Skeletal muscle satellite cell (primary cell): ENCODE measurements around the gene DNAJC5. TPM values are rescaled to one million over a fixed set of nuclear protein-coding genes. Genes with fewer than 3 reads are reported as not detected.
"Not testable (repeated sequence)": the region's sequence is repeated elsewhere in the genome, so short reads cannot be mapped to it uniquely, and the experiment has no call there.

ENCODE experiments used
- H3K27me3 ChIP-seq: 2 replicates; pipeline ENCODE4 v1.7.0; 2013; ENCODE audit warnings: low read length; ENCODE audit not compliant: control insufficient read depth, insufficient read depth
- H3K36me3 ChIP-seq: 2 replicates; pipeline ENCODE4 v1.7.0; 2013; ENCODE audit warnings: mild to moderate bottlenecking, control low read depth, low read length; ENCODE audit not compliant: insufficient read depth
- H3K4me1 ChIP-seq: 2 replicates; pipeline ENCODE4 v1.7.0; 2013; ENCODE audit warnings: low read length; ENCODE audit not compliant: control insufficient read depth, insufficient read depth
- H3K4me2 ChIP-seq: 2 replicates; pipeline ENCODE4 v1.7.0; 2013; ENCODE audit warnings: mild to moderate bottlenecking, low read length
- H3K4me3 ChIP-seq: 2 replicates; pipeline ENCODE4 v1.7.0; 2013; ENCODE audit warnings: low read length
- H3K9ac ChIP-seq: 2 replicates; pipeline ENCODE4 v1.7.0; 2013; ENCODE audit warnings: mild to moderate bottlenecking, low read depth, low read length, moderate library complexity
- H3K9me3 ChIP-seq: replicated peaks from 2 replicates; pipeline ENCODE4 v1.7.0; 2013; ENCODE audit warnings: mild to moderate bottlenecking, control low read depth, low read length
- total RNA-seq: library from RNA; depleted of rRNA; stranded (reverse); fragments of >200 nt; gene quantifications from 2 replicates; pipeline ENCODE4 v1.2.3, GENCODE V29; 2012; rRNA removed

The DNAJC5 gene
- 47.7 and 48.9 TPM in 2 replicates for total RNA-seq

- H3K4me2 ChIP-seq, result peak within 1 kb of the TSS; percentile 97
- peak within 1 kb of the TSS; percentile 94 for H3K9ac ChIP-seq
- peaks cover 11% of the 10 kb centered on the region for H3K4me1 ChIP-seq
- H3K27me3 ChIP-seq, result no peaks in the 10 kb centered on the region
- peak within 1 kb of the TSS; percentile 78 for H3K4me3 ChIP-seq
- peaks cover 41% of the 10 kb centered on the region for H3K36me3 ChIP-seq
- H3K9me3 ChIP-seq, result no peaks in the 10 kb centered on the region
Measured at GRCh38 chr20:63894358-63895201, at the start of gene DNAJC5. TSS of gene DNAJC5 (plus strand) at chr20:63895126. CDS start at chr20:63928346, 33,220 bp downstream.

GRCh38 chr20:63846128-63846771, 48.7 kb upstream of the DNAJC5 start:
- H3K4me3 ChIP-seq, result no peak overlapping the region
- peaks cover 7% of the 10 kb centered on the region for H3K4me1 ChIP-seq
- no peaks in the 10 kb centered on the region for H3K9me3 ChIP-seq
- H3K36me3 ChIP-seq, result no peaks in the 10 kb centered on the region
- no peak overlapping the region for H3K9ac ChIP-seq
- peaks cover 31% of the 10 kb centered on the region for H3K27me3 ChIP-seq
- H3K4me2 ChIP-seq, result peak overlapping the region; percentile 25

- Histone ChIP-seq H3K27me3 (peaks cover 31% of the 10 kb centered on the region), H3K4me3 (no peak overlapping the region), H3K4me2 (no peak overlapping the region), H3K9me3 (no peaks in the 10 kb centered on the region), H3K4me1 (peaks cover 7% of the 10 kb centered on the region), H3K9ac (no peak overlapping the region), H3K36me3 (no peaks in the 10 kb centered on the region)
Measured at GRCh38 chr20:63846888-63847236, 48.1 kb upstream of the DNAJC5 start.

- Histone ChIP-seq H3K9ac (no peak overlapping the region), H3K36me3 (no peaks in the 10 kb centered on the region), H3K27me3 (peaks cover 31% of the 10 kb centered on the region), H3K4me3 (no peak overlapping the region), H3K9me3 (no peaks in the 10 kb centered on the region), H3K4me1 (peaks cover 7% of the 10 kb centered on the region), H3K4me2 (no peak overlapping the region)
Measured at GRCh38 chr20:63847237-63848002, 47.5 kb upstream of the DNAJC5 start.

GRCh38 chr20:63848003-63848911, 46.7 kb upstream of the DNAJC5 start:
- peaks cover 25% of the 10 kb centered on the region for H3K27me3 ChIP-seq
- no peak overlapping the region for H3K9ac ChIP-seq
- H3K4me2 ChIP-seq, result no peak overlapping the region
- no peaks in the 10 kb centered on the region for H3K9me3 ChIP-seq
- H3K4me3 ChIP-seq, result no peak overlapping the region
- H3K4me1 ChIP-seq, result peaks cover 7% of the 10 kb centered on the region
- no peaks in the 10 kb centered on the region for H3K36me3 ChIP-seq

GRCh38 chr20:63850689-63851547, 44.0 kb upstream of the DNAJC5 start:
- Histone ChIP-seq H3K4me3 (no peak overlapping the region), H3K4me1 (peaks cover 29% of the 10 kb centered on the region), H3K9me3 (no peaks in the 10 kb centered on the region), H3K36me3 (no peaks in the 10 kb centered on the region), H3K27me3 (peaks cover 15% of the 10 kb centered on the region), H3K4me2 (no peak overlapping the region), H3K9ac (no peak overlapping the region)

- H3K9me3 ChIP-seq, H3K4me3 ChIP-seq, H3K36me3 ChIP-seq: not testable (repeated sequence)
Measured at GRCh38 chr20:63851548-63851943, 43.4 kb upstream of the DNAJC5 start.

GRCh38 chr20:63853733-63854068, 41.2 kb upstream of the DNAJC5 start:
- H3K4me2 ChIP-seq, H3K27me3 ChIP-seq, H3K4me3 ChIP-seq, H3K9me3 ChIP-seq, H3K36me3 ChIP-seq: not testable (repeated sequence)
- Histone ChIP-seq H3K9ac (peak overlapping the region; percentile 51), H3K4me1 (peaks cover 35% of the 10 kb centered on the region)

More at GRCh38 chr20:63851548-63851943, 43.4 kb upstream of the DNAJC5 start:
- H3K9ac ChIP-seq, H3K4me2 ChIP-seq: not testable (repeated sequence)
- peaks cover 23% of the 10 kb centered on the region for H3K4me1 ChIP-seq
- H3K27me3 ChIP-seq, result peaks cover 15% of the 10 kb centered on the region

- H3K9ac ChIP-seq, result peak overlapping the region; percentile 51
- peak overlapping the region; percentile 12 for H3K4me3 ChIP-seq
Measured at GRCh38 chr20:63854069-63854765, 40.7 kb upstream of the DNAJC5 start.

More at GRCh38 chr20:63854069-63854765, 40.7 kb upstream of the DNAJC5 start:
- Histone ChIP-seq H3K9me3 (no peaks in the 10 kb centered on the region), H3K27me3 (peaks cover 8% of the 10 kb centered on the region), H3K4me1 (peaks cover 40% of the 10 kb centered on the region), H3K4me2 (peak overlapping the region; percentile 60), H3K36me3 (no peaks in the 10 kb centered on the region)
